Stimulated activated CD4-positive, alpha-beta T cell treated with anti-CD3 and anti-CD28 coated beads, Interleukin-2, amount 100 ng/mL, for 48 hours (primary cell): ENCODE measurements around the gene SULT1C2.
"Not testable (repeated sequence)": the region's sequence is repeated elsewhere in the genome, so short reads cannot be mapped to it uniquely, and the experiment has no call there.

Experiments used
- DNase-seq, 2 donors: peaks; one replicate each; pipeline ENCODE4 v3.0.0-alpha.2; 2020

The SULT1C2 gene

GRCh38 chr2:108288534-108289106, at the start of gene SULT1C2:
TSS of gene SULT1C2 (plus strand) at chr2:108288895. CDS start at chr2:108293668, 4,773 bp downstream.
- DNase-seq = no peak

GRCh38 chr2:108239786-108240185, 48.9 kb upstream of the SULT1C2 start, which contains the start of gene SULT1C3:
TSS of gene SULT1C3 (plus strand) at chr2:108239968. CDS start at chr2:108247195, 7,227 bp downstream.
- no peak for DNase-seq

GRCh38 chr2:108240966-108241365, 47.7 kb upstream of the SULT1C2 start:
- no peak for DNase-seq

DNA sequence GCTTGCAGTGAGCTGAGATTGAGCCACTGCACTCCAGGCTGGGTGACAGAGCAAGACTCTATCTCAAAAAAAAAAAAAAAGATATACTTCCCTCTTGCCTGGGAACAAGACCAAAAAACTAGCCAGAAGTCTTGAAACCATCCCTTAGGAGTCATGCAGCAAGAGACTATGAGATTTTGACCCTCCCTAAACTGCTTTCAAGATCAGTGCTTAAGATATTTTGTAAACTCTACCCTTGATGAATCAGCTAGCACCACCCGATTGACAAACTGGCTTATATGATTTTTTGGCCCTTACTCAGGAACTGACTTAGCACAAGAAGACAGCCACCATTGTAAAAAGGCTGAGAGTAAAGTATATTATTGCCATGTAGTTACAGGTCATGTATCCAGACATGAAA, 45.1 kb upstream of the SULT1C2 start:
- no peak for DNase-seq

GRCh38 chr2:108244667-108245414, 43.9 kb upstream of the SULT1C2 start:
- no peak for DNase-seq

DNA sequence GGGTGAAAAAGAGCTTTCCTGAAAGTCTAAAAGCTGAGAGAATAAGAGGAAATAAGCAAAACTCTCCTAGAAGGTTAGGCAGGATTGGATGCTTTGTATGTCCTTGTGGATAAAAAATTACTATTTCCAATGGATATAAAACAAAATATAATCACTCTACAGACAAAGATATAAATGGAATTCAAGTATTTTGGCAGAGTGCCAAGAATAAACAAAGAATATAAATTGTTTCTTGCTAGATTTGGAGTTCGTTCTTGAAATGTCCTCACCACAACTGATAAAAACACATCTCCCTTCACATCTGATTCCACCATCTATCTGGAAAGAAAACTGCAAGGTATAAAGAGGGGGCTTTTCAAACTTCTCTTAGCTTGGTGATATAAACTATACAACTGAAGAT, 35.6 kb upstream of the SULT1C2 start:
- DNase-seq = no peak

DNA sequence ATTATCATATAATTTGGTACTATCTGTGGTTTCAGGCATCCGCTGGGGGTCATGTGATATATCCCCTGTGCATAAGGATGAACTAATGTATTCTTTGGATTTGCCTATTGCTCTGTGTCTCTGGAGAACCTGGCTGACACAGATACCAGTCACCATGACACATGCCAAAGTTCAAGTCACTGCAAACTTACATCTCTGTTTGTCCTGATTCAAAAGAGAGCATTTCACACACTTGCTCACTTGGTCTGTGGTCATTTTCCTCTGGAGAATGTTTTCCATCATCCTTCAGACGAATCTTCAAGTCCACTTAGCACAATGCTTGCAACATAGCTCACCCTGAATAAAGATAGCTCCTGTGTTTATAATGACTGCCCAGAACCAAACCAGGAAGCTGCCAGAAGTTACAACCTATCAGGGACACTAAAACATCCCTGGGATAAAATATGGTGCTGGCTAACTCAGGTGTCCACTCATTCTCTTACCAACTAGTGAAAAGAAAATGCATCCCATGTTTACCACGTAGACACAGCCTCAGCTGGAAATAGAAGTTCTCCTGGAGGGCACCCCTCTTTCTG, 30.9 kb upstream of the SULT1C2 start:
- no peak for DNase-seq

GRCh38 chr2:108260773-108261172, 27.9 kb upstream of the SULT1C2 start:
- no peak for DNase-seq

- DNase-seq = no peak
These were observed 26.7 kb upstream of the SULT1C2 start for GRCh38 chr2:108262036-108262435.

GRCh38 chr2:108263401-108263800, 25.3 kb upstream of the SULT1C2 start:
- no peak for DNase-seq

DNA sequence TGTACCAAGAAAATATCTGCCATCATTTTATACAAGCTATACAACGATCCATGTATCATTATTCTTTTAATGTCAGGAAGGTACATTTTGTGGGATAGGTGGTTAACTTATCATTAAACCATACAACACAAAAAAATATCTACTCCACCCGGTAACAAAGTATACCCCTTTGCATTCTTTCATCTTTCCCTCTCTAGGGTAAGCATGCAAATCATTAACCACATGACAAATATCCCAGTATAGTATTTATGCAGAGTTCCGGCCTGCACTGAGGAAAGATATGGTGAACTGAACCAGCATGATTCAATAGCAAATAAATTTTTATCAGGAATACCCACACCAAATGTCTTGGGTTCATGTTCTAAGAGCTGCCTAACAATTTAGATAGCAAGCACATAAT, 22.5 kb upstream of the SULT1C2 start:
- no peak for DNase-seq

DNA sequence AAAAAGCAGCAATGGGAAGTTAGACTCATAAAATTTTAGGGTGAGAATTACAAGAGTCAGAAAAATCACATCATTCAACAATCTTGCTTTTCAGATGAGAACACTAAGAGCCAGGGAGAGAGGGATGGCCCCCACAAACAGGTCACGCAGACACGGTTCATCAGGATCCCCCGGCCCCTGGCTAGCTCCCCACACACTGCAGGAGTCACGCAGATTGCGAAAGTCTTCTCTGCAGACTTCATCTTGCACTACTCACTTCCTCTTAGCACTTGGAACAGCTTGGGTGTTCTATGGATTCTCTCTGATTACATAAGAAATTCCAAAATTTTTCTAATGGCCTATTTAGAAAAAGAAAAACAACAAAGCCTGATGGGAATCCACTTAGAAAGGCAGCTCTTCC, 21.6 kb upstream of the SULT1C2 start:
- no peak for DNase-seq

DNA sequence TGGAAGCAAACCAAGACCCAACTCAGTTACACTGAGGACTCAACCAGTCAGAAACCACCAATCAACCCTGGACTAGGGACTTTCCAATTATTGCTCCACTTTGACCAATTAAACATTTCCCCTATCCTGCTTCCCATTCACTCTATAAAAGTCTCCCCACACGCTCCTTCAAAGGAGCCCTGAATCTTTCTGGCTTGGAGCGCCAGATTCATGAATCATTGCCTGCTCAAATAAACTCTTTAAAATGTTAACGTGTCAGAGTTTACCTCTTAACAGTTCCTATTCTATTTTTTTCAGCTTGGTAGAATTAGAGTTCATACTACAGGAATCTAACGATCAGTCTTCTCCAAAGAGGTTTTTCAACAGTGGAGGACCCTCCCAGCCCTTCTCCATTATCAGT, 20.7 kb upstream of the SULT1C2 start:
- DNase-seq = no peak

- no peak for DNase-seq
These were observed 18.3 kb upstream of the SULT1C2 start for GRCh38 chr2:108270346-108270745.

- DNase-seq = no peak
These were observed 17.8 kb upstream of the SULT1C2 start for GRCh38 chr2:108270768-108271506.

GRCh38 chr2:108271691-108272253, 16.9 kb upstream of the SULT1C2 start:
- DNase-seq = no peak

GRCh38 chr2:108278631-108279030, 10.1 kb upstream of the SULT1C2 start:
- DNase-seq = no peak

DNA sequence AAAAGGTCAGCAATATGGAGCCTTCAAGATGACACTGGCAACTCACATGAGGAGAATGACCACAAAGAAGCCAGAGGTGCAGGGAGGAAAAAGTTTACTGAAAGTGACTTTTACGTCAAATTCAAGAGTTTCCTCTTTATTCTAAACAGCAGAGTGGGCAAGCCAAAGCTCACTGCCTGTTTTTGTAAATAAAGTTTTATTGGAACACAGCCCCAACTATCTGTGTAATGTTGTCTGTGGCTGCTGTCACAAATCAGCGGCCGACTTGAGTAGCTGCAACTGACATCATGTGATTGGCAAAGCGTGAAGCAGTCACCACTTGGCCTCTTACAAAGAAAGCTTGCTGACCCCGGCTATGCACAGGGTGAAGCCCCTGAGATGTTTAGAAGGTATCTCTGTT, 9.2 kb upstream of the SULT1C2 start:
- DNase-seq = no peak

- DNase-seq = no peak
These were observed 8.2 kb upstream of the SULT1C2 start for GRCh38 chr2:108280466-108280865.

- not testable (repeated sequence) for DNase-seq
These were observed 4.1 kb upstream of the SULT1C2 start for GRCh38 chr2:108284566-108284965.

DNA sequence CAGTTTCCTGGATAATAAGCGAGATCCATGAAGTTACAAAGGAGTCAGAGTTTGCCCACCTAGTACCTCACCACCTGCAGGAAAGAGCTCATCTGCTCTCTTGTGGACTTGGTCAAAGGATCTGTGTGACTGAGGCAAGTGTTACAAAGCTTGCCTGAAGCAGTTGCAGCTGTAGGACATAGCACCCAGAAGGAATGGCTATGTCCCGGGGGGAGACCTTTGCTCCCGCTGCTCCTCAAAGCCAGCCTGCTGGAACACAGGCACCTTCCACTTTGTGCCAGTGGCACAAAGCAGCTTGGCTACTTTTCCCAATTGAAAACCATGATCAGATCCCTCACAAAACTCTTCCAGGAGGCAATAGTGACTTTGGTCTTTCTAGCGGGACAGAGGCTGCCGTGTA, 3.1 kb upstream of the SULT1C2 start:
- no peak for DNase-seq

GRCh38 chr2:108287169-108287568, 1.5 kb upstream of the SULT1C2 start:
- no peak for DNase-seq

DNA sequence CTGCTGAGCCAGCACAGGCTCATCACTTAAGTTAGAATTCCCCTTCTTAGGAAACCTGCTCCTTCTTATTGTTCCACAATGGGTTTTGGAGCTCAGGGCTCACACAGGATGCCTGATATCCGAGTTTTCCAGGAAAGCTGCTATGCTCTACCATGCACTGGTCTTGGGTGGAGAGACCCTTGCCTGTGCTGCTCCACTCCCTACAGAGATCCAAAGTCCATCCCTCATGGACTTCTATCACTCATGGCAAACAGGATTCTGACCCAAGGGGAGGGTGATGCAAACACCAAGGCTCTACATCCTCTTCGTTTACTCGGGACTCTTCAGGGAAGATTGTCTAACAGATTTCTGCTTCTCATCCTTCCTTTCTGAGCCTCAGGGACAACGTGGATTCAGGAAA, 5.2 kb downstream of the SULT1C2 start:
- DNase-seq = no peak
